Upper lobe of right lung (tissue), 1 donor: ENCODE data around the gene FCMR. TPM values are rescaled to one million over a fixed set of nuclear protein-coding genes. Genes with fewer than 3 reads are reported as not detected.

Source experiments
- ATAC-seq: fragments of 200-7000 bp; cut with Tn5 transposase; one replicate; pipeline ENCODE4 v1.9.1; 2020; ENCODE audit warnings: mild to moderate bottlenecking, moderate library complexity
- DNase-seq: peaks from one replicate; pipeline ENCODE4 v3.0.0-alpha.2; 2020
- H3K27ac ChIP-seq: fragments of 200-600 bp; one replicate; pipeline ENCODE4 v1.8.0; 2022
- H3K27me3 ChIP-seq: fragments of 200-600 bp; one replicate; pipeline ENCODE4 v1.8.0; 2022; ENCODE audit warnings: mild to moderate bottlenecking
- H3K36me3 ChIP-seq: fragments of 200-600 bp; one replicate; pipeline ENCODE4 v1.8.0; 2022
- H3K4me1 ChIP-seq: fragments of 200-600 bp; one replicate; pipeline ENCODE4 v1.8.0; 2022
- H3K4me3 ChIP-seq: fragments of 200-600 bp; one replicate; pipeline ENCODE4 v1.8.0; 2022; ENCODE audit warnings: mild to moderate bottlenecking
- H3K9me3 ChIP-seq: fragments of 200-600 bp; one replicate; pipeline ENCODE4 v1.8.0; 2022
- intact Hi-C: fragments of 100-400 bp; cut with DNase I; formaldehyde crosslinking; loops from one replicate; pipeline ENCODE4 v1.11.0; 2022
- total RNA-seq: library from RNA; stranded (reverse); fragmentation: NEBNext Ultra II Directional; extraction: Animal tissue kit (Norgen Biotek cat#: 25700); gene quantifications from one replicate; pipeline ENCODE4 v1.2.1, GENCODE V29; 2021
- TF ChIP-seq, protein P1 (sequence below): fragments of 200-600 bp; IDR thresholded peaks from one replicate; pipeline ENCODE4 v1.8.0; 2022; ENCODE audit warnings: antibody characterized with exemption
- donor health status: DM: no; HTN: yes; CAD: no; lungs with severe emphysema.

The FCMR gene
- total RNA-seq, 1 donor from 2014 or later: 12.6 TPM

- no peak overlapping the region for H3K27ac ChIP-seq
- H3K4me3 ChIP-seq: no peak overlapping the region
- ATAC-seq: no peak
- H3K27me3 ChIP-seq: no peaks in the 10 kb centered on the region
- no peaks in the 10 kb centered on the region for H3K9me3 ChIP-seq
- TF ChIP-seq, protein P1, sequence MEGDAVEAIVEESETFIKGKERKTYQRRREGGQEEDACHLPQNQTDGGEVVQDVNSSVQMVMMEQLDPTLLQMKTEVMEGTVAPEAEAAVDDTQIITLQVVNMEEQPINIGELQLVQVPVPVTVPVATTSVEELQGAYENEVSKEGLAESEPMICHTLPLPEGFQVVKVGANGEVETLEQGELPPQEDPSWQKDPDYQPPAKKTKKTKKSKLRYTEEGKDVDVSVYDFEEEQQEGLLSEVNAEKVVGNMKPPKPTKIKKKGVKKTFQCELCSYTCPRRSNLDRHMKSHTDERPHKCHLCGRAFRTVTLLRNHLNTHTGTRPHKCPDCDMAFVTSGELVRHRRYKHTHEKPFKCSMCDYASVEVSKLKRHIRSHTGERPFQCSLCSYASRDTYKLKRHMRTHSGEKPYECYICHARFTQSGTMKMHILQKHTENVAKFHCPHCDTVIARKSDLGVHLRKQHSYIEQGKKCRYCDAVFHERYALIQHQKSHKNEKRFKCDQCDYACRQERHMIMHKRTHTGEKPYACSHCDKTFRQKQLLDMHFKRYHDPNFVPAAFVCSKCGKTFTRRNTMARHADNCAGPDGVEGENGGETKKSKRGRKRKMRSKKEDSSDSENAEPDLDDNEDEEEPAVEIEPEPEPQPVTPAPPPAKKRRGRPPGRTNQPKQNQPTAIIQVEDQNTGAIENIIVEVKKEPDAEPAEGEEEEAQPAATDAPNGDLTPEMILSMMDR: no peak
- peaks cover 26% of the 10 kb centered on the region for H3K4me1 ChIP-seq
- no peak for DNase-seq
- intact Hi-C loops: no loop called here
- no peaks in the 10 kb centered on the region for H3K36me3 ChIP-seq
Measured at GRCh38 chr1:206965781-206966180, 44.0 kb upstream of the FCMR start.

DNA sequence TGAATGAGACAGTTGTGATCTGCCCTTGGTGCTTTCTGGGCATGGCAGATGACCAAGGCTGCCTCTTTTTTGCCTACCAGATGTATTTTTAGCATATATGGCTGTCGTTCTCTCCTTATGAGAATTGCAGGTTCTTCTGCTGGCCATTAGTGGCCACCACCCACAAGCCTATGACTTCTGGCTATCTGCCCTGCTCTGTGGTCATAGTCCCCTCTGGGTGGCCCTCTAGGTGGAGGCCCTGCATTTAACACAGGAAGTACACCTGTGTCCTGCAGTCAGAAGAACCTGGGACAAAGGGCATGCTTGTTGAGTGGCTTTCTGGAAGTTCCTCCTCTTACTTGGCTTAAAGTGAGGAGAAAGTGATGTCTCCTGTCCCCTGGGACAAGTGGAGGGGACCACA is 42.0 kb upstream of the FCMR start:
- DNase-seq (no peak), ATAC-seq (no peak)
- peaks cover 20% of the 10 kb centered on the region for H3K4me1 ChIP-seq
- H3K27ac ChIP-seq: no peak overlapping the region
- no peak overlapping the region for H3K4me3 ChIP-seq
- H3K36me3 ChIP-seq: no peaks in the 10 kb centered on the region
- intact Hi-C loops: no loop called here
- no peaks in the 10 kb centered on the region for H3K9me3 ChIP-seq
- TF ChIP-seq, protein P1: no peak
- no peaks in the 10 kb centered on the region for H3K27me3 ChIP-seq

DNA sequence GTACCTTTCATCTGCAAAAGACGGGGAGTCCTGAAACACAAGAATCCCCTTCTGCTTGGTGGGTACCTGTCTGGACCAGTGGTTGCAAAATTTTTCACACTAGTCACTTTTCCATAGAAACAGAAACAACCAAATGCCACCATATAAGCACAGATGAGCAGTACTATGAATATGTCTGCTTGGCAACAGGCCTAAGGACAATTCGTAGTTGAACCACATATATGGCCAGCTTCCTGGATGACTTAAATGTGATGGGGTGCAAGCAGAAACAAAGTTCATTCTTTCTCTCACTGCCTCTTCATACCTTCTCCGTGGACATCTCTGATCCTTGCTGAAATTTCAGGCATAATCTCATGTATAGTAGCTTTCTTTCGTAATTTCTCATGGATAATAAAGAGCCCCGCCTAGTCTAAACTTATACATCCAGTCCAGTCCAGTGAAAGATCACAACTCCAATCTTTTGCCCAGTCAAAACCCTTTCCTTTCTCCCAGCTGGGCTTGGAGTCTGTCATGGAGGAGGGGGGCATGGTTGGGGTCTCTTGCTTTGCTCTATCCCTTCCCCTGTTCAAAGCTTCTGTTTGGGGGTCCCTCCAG is 41.5 kb upstream of the FCMR start:
- DNase-seq (no peak), ATAC-seq (no peak)
- Histone ChIP-seq H3K4me3 (no peak overlapping the region), H3K36me3 (no peaks in the 10 kb centered on the region), H3K27ac (no peak overlapping the region), H3K4me1 (peaks cover 14% of the 10 kb centered on the region), H3K27me3 (no peaks in the 10 kb centered on the region), H3K9me3 (no peaks in the 10 kb centered on the region)
- intact Hi-C loops: no loop called here
- TF ChIP-seq, protein P1: no peak

GRCh38 chr1:206962272-206962671 is 40.5 kb upstream of the FCMR start:
- Histone ChIP-seq H3K27ac (no peak overlapping the region), H3K4me3 (no peak overlapping the region), H3K27me3 (no peaks in the 10 kb centered on the region), H3K9me3 (no peaks in the 10 kb centered on the region), H3K4me1 (peaks cover 7% of the 10 kb centered on the region), H3K36me3 (no peaks in the 10 kb centered on the region)
- TF ChIP-seq, protein P1: no peak
- intact Hi-C loops: no loop called here
- no peak for DNase-seq
- peak; percentile 50 for ATAC-seq

DNA sequence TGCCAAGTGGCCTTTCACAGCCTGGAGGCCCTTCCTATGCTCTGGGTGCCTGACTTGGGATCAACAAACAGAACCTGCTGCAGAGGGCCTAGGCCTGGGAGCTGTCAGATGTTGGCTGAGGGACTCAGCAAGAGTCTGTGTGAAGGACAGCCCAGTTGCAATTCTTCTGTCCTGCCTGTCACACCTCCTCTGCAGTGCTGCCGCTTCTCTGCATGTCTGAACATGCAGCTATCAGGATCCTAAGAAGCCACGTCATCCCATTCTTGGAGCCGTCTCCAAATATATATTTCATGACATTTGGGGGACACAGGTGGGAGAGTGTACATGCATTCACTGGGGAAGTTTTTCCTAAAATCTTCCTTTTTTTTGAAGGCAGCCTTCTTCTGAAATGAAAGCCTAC is 39.9 kb upstream of the FCMR start:
- intact Hi-C loops: no loop called here
- no peak overlapping the region for H3K4me3 ChIP-seq
- H3K36me3 ChIP-seq: no peaks in the 10 kb centered on the region
- TF ChIP-seq, protein P1: no peak
- DNase-seq (no peak), ATAC-seq (no peak)
- no peaks in the 10 kb centered on the region for H3K27me3 ChIP-seq
- no peak overlapping the region for H3K27ac ChIP-seq
- peaks cover 1% of the 10 kb centered on the region for H3K4me1 ChIP-seq
- H3K9me3 ChIP-seq: no peaks in the 10 kb centered on the region
